Osteocyte (in vitro differentiated cells): ENCODE measurements around the gene PSORS1C2. TPM values are rescaled to one million over a fixed set of nuclear protein-coding genes. Genes with fewer than 3 reads are reported as not detected.

Experiments used
- DNase-seq: peaks from one replicate; pipeline ENCODE4 v3.0.0; 2021; ENCODE audit warnings: mixed read lengths; ENCODE audit not compliant: unreplicated experiment; ENCODE audit errors: extremely low spot score
- H3K27ac Mint-ChIP-seq: one replicate; pipeline ENCODE4 v1.8.0; 2021; ENCODE audit warnings: mild to moderate bottlenecking, mixed read lengths; ENCODE audit not compliant: unreplicated experiment
- H3K27me3 Mint-ChIP-seq: one replicate; pipeline ENCODE4 v1.8.0; 2021; ENCODE audit warnings: mixed read lengths; ENCODE audit not compliant: unreplicated experiment
- H3K36me3 Mint-ChIP-seq: one replicate; pipeline ENCODE4 v1.8.0; 2021; ENCODE audit warnings: mixed read lengths; ENCODE audit not compliant: unreplicated experiment
- H3K4me1 Mint-ChIP-seq: one replicate; pipeline ENCODE4 v1.8.0; 2021; ENCODE audit warnings: mixed read lengths; ENCODE audit not compliant: unreplicated experiment
- H3K4me3 Mint-ChIP-seq: one replicate; pipeline ENCODE4 v1.8.0; 2021; ENCODE audit warnings: mild to moderate bottlenecking, moderate library complexity, mixed read lengths; ENCODE audit not compliant: unreplicated experiment
- H3K9me3 Mint-ChIP-seq: one replicate; pipeline ENCODE4 v1.8.0; 2021; ENCODE audit warnings: mixed read lengths; ENCODE audit not compliant: unreplicated experiment
- CTCF ChIP-seq: fragments of 200-600 bp; sonication (generic); IDR thresholded peaks from 2 replicates; pipeline ENCODE4 v1.5.0; 2021; ENCODE audit warnings: antibody characterized with exemption, mild to moderate bottlenecking, moderate library complexity
- total RNA-seq: library from RNA; stranded (reverse); gene quantifications from 2 replicates; pipeline ENCODE4 v1.2.1, GENCODE V29; 2021

Gene PSORS1C2
- total RNA-seq, 1 donor from 2014 or later: not detected

DNA sequence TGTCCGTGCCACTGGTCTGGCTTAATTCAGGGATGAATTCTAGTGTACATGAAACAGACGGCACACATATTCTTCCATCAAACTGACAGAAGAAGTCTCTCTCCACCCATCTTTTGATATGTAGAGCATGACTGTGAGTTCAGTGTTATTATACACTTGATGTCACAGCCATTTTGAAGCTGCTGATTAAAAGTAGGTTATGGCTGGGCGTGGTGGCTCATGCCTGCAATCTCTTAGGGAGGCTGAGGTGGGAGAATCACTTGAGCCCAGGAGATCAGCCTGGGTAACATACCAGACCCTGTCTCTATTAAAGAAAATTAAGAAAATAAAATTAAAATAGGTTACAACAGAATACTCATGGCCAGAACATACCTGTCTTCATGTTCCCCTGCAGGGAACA, 47.2 kb downstream of the PSORS1C2 start:
- Mint-ChIP-seq H3K4me1 (peaks cover 10% of the 10 kb centered on the region), H3K9me3 (no peaks in the 10 kb centered on the region), H3K4me3 (no peak overlapping the region), H3K27ac (no peak overlapping the region), H3K27me3 (peaks cover 14% of the 10 kb centered on the region), H3K36me3 (no peaks in the 10 kb centered on the region)
- TF ChIP-seq CTCF: no peak
- DNase-seq: no peak

DNA sequence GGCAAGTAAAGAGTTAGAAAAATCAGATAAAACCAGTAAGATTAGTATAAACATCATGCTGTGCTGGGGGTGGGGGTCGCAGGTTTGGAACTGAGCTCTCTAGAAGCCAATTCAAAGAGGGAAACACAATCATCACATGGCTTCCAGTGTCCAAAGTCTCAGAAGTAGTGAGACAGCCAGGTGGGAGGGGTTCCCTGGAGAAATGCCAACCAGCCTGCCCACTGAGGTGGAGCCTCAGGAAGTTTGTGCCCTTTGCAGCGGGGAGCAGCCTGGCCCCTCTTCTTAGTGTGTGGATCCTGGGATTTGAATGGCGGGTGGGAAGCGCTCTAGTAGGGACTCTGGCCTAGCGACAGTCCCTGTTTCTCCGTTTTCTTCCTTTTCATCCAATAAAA, 47.9 kb downstream of the PSORS1C2 start:
- no peaks in the 10 kb centered on the region for H3K9me3 Mint-ChIP-seq
- H3K4me3 Mint-ChIP-seq: no peak overlapping the region
- peaks cover 10% of the 10 kb centered on the region for H3K27me3 Mint-ChIP-seq
- H3K36me3 Mint-ChIP-seq: no peaks in the 10 kb centered on the region
- no peak for TF ChIP-seq CTCF
- H3K27ac Mint-ChIP-seq: no peak overlapping the region
- H3K4me1 Mint-ChIP-seq: peaks cover 12% of the 10 kb centered on the region
- DNase-seq: no peak

DNA sequence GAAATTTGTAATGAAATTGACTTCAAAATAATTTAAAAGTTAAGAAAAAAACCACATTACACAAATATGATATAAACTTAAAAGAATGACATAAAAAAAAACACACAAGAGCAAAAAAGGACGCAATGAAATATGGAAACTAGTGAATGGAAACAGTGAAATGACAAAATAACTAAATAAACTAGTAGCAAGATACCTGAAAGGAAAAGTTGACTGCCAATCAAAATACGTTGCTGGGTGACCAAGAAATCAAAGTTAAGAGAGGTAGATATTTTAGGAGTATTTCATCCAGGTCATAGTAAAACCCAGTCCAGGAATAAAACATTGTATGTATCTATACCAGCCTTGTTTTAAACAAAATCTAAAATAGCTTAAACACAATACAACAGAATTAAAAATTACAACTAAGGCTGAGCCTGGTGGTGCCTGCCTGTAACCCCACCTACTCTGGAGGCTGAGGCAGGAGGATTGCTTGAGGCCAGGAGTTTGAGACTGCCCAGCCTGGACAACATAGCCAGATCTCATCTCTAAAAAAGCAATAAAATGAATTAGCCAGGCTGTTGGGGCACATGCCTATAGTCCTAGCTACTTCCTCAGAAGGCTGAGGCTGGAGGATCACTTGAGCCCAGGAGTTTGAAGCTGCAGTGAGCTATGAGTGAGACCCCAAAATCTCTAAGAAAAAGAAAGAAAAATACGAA, 48.4 kb downstream of the PSORS1C2 start:
- Mint-ChIP-seq H3K9me3 (no peaks in the 10 kb centered on the region), H3K27ac (no peak overlapping the region), H3K36me3 (no peaks in the 10 kb centered on the region), H3K27me3 (peaks cover 8% of the 10 kb centered on the region), H3K4me3 (no peak overlapping the region), H3K4me1 (peaks cover 12% of the 10 kb centered on the region)
- no peak for DNase-seq
- no peak for TF ChIP-seq CTCF

Other genes starting within 250 kb of the PSORS1C2 start
- 35.5 and 39.3 TPM in 2 replicates for gene GTF2H4, start 230.9 kb downstream of the PSORS1C2 start, total RNA-seq
- gene VARS2, start 224.8 kb downstream of the PSORS1C2 start, total RNA-seq: 44.0 and 46.4 TPM in 2 replicates
- not detected in 2 replicates for gene SFTA2, start 206.9 kb downstream of the PSORS1C2 start, total RNA-seq
- gene MUCL3, start 198.1 kb downstream of the PSORS1C2 start, total RNA-seq: not detected in 2 replicates
- gene MUC21, start 155.3 kb downstream of the PSORS1C2 start, total RNA-seq: not detected in 2 replicates
- gene MUC22, start 128.6 kb downstream of the PSORS1C2 start, total RNA-seq: not detected in 2 replicates
- gene C6orf15, start 26.5 kb downstream of the PSORS1C2 start, total RNA-seq: not detected in 2 replicates
- gene PSORS1C1, start 24.3 kb downstream of the PSORS1C2 start, total RNA-seq: 3.2 and 6.2 TPM in 2 replicates
- gene CDSN, start 18.6 kb downstream of the PSORS1C2 start, total RNA-seq: not detected in 2 replicates
- 16.7 and 19.0 TPM in 2 replicates for gene CCHCR1, start 18.7 kb upstream of the PSORS1C2 start, total RNA-seq
- gene TCF19, start 19.5 kb upstream of the PSORS1C2 start, total RNA-seq: 8.2 and 8.8 TPM in 2 replicates
- not detected in 2 replicates for gene POU5F1, start 31.6 kb upstream of the PSORS1C2 start, total RNA-seq
- gene HLA-C, start 133.0 kb upstream of the PSORS1C2 start, total RNA-seq: 408 and 450 TPM in 2 replicates
- gene HLA-B, start 218.1 kb upstream of the PSORS1C2 start, total RNA-seq: 642 and 768 TPM in 2 replicates